AG08395 (cell line): ENCODE measurements around the gene RHOT1.

ENCODE experiments used
- DNase-seq: peaks from one replicate; pipeline ENCODE4 v3.0.0; 2012; ENCODE audit warnings: mixed read lengths, low spot score

The RHOT1 gene

DNA sequence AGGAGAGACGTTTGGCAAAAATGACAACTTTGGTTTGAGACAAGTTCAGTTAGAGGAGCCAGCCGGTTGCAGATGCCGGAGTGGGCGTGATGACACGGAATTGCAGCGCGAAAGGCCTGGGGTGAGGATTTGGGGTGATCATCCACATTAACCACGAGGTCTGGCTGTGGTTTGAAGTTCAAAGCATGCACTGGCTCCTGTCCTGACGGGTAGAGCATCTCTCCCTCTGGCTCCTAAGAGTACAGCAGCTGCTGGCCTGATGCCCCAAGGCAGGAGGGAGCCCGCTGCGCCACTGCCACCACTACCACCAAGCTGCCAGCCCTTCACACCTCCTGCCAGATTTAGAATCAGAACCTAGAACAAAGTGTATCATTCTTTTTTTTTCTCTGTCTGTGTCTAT is 127.1 kb downstream of the RHOT1 start:
- DNase-seq, result no peak

DNA sequence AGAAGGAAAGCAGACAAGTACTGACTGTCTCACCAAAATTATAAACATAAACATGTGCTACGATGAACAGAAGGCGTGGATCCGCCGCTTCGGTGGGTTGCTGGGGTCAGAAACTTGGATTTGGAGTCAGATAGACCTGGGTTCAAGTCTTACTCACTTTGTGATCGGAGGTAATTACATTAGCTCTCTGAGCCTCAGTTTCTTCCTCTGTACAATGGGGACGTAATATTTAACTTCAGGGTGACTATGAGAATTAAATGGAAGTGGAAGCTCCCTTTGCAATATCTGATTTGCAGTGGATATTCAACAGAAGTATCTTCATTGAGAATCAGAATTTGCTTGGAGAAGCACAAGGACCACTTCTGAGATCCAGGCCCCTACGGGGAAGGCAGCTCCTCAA is 129.5 kb downstream of the RHOT1 start:
- DNase-seq, result no peak

DNA sequence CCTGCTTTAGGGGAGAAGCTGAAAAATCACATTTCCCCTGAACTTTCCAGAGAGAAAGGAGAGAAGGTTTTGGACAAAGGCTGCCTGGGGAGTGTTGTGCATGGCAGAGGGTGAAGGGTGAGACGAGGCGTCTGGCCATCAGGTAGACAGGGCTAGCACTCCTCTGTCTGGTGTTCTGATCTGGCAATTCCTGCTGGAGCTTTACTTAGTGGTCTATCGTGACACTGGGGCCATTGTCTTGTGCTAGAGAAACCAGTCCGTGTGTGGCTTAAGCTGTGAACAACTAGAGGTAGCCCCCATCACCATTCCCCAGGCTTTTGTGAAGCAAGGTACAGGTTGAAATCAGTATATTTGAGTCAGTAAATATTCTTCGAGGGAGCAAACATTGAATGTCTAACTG is 131.8 kb downstream of the RHOT1 start:
- DNase-seq, result no peak

DNA sequence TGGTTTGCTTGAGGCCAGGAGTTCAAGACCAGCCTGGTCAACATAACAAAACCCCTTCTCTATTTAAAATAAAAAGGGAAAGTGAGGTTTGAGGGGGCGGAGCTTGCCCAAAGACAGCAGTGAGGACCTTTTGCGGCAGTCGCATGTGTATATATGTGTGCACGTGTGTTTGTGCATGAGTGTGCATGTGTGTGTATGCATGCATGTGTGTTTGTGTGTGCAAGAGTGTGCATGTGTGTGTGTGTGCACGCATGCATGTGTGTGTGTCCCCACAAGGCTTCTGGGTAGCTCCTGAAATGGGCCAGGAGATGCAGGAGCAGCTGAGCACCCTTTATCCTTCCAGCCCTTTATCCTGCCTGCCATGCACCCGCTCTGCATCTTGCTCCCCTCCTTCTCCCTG is 132.3 kb downstream of the RHOT1 start:
- no peak for DNase-seq
